CD4-positive, alpha-beta T cell treated with Interleukin-15 for 1 hour (primary cell): ENCODE data around the gene ARHGAP21.

Source experiments
- DNase-seq: peaks from one replicate; pipeline ENCODE4 v3.0.0-alpha.2; 2020

ARHGAP21 gene

DNA sequence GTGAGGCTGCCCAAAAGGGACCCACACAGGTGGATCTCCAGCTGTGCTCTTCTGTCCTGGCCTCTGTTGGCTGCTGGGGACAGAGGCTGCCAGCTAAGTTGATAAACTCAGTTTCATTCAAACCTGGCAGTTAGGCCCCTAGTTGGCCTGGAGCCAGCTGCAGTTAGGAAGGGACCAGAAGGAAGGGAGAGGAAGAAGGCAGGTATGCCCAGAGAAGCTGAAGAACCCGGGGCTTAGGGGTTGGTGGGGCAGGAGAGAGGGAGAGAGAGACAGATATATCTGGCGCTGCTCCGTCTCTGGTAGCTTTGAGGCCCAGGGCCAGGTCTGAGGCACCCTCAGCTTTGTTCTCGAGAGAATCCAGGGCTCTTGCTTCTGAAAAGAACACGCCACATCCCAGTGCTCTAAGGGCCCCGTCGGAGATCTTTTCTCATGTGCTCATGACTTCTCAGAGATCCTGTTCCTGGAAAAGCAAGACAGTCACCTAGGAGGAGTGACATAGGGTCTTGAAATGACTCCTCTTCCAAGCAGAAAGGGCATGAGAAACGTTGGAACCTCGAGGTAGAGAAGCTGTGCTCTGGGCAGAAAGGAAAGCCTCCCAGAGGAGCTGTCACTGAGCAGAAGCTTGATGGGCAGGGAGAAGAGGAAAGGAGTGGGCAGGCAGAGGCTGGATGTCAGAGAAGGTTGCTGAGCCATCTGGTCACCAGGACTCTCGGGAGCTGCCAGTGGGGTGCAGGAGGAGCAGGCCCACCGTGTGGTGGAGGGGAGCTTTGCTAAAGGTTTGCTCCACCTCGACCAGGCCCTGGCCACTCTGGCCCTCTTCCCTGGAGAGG lies 153.6 kb downstream of the ARHGAP21 start:
- no peak for DNase-seq

GRCh38 chr10:24569330-24569796 lies 154.3 kb downstream of the ARHGAP21 start:
- no peak for DNase-seq

GRCh38 chr10:24568042-24568441 lies 155.6 kb downstream of the ARHGAP21 start:
- DNase-seq, result no peak

GRCh38 chr10:24561453-24561852 lies 162.2 kb downstream of the ARHGAP21 start:
- DNase-seq, result no peak

- no peak for DNase-seq
Measured at GRCh38 chr10:24556750-24557742, 166.6 kb downstream of the ARHGAP21 start.

GRCh38 chr10:24556126-24556749 lies 167.4 kb downstream of the ARHGAP21 start:
- no peak for DNase-seq

- DNase-seq, result no peak
Measured at GRCh38 chr10:24554036-24554435, 169.7 kb downstream of the ARHGAP21 start.

DNA sequence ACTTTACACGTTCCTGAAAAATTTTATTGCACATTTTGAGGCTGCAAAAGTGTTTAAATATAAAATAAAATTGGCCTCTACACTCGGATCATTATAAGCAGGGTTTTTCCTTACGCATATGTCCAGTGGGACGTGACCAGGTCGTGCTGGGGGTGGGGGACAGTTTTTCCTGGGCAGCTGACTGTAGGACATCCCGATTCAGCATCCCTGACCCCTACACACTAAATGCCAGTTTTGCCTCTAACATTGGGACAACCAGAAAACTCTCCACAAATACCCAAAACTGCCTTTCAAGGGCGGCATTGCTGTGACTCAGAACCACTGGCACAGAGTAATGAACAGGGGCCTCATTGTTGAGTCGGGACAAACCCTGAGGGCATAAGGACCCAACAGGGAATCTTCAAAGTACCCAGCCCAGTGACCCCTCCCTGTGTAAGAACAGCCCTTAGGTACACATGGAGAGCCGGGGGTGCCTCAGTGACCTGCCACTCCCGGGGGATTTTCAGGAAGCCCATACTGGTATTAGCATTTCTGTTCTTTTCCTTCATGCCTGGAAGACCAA lies 170.6 kb downstream of the ARHGAP21 start:
- no peak for DNase-seq

DNA sequence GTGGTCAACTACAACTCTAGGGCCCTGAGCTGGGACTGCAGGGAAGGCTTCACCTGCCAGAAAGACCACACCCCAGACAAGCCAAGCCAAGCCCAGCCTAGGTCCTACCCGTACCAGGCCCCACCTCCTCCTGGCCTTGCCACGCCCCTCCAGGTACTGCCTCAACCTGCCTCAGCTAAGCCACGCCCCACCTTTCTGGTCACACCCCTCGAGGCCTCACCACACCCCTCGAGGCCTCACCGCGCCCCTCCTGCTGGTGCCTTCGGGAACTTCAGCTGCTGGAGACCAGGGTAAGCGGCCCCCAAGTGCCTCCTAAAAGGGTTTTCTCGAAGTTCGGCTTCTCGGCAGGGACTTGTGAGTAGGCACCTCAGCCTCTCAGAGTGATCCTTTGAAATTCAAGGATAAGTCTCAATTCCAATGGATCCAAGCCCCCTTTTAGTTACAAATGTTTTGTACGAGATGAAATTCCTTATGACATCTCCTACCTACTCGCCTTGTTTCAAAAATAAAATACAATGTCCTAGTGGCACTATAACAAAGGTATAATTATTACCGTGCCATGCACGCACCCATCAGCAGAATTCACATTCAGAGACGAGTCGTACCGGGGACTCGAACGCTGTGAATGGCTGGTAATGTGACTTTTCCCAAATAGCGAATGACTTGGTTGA lies 171.2 kb downstream of the ARHGAP21 start:
- DNase-seq, result no peak

DNA sequence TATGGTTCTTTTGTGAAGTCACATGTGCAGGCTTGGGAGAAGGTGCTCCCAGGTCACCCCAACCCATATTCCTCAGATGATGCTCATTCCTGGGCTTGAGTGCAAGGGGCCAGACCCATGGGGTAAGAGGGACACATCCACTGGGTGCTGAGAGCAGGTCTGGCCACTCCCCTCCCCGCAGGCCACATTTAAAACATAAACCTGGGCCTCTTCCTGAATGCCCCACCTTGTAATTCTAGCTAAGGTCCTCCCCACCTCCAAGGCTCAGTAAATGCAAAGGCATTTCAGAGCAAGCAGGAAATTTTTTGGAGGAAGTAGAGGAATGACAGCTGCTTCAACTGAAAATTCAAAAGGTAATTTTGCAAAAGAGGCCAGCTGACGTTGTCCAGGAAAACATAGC lies 172.5 kb downstream of the ARHGAP21 start:
- DNase-seq, result no peak

DNA sequence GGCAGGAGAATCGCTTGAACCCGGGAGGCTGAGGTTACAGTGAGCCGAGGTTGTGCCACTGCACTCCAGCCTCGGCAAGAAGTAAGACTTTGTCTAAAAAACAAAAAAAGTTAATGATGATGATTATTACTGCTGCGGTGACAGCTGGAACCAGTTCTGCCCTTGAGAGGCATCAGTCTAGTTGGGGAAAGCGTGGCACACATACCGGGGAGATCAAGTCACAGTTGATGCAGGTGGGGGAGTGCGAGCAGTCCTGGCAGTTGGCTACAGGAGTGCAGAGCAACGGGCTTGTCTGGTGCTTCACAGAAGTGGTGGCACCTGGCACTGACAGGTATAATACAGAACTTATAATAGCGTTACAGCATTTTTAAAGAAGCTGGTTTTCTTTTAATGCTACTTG lies 173.0 kb downstream of the ARHGAP21 start:
- no peak for DNase-seq

- no peak for DNase-seq
Measured at GRCh38 chr10:24545585-24545984, 178.1 kb downstream of the ARHGAP21 start.

DNA sequence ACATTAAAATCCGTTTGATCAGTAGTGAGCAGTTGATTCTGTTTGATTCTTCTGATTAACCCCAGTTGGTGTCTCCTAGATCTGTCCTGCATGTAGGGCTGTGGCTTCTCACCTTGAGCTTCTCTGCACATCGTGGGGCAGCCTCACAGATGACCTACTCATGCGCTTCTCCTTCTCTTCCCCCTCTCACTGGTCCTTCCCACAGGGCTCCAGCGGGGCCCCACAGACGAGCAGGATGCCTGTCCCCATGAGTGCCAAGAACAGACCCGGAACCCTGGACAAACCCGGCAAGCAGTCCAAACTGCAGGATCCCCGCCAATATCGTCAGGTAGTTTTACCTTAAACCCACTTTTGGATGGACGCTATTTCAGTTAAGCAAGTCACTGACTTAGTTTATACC lies 178.9 kb downstream of the ARHGAP21 start:
- DNase-seq, result no peak

DNA sequence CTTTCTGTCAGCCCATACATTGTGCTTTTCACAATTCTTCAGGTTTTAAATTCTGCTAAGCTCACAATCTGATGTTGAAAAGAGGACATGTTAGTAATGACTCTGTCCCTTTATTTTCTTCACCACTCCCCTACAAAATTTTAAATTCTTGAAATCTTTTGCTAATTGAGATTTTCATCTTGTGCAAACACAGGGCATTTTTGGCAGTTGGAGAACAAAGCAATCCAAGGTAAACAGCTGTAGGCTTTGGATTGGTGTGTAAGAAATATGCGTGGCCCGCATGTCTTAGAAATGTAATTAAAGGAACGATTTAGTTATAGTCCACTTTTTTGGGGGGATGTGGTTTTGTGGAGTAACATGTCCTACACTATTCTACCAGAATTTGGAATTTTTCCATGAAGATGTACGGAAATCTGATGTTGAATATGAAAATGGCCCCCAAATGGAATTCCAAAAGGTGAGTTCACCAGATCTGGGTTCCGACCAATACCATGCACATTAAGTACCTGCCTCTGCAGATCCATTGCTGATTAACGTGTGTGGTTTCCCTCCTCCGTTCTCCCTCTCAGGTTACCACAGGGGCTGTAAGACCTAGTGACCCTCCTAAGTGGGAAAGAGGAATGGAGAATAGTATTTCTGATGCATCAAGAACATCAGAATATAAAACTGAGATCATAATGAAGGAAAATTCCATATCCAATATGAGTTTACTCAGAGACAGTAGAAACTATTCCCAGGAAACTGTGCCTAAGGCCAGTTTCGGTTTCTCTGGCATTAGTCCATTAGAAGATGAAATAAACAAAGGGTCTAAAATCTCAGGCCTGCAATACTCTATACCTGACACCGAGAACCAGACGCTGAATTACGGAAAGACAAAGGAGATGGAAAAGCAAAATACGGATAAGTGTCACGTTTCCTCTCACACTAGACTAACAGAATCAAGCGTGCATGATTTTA lies 181.1 kb downstream of the ARHGAP21 start:
- DNase-seq, result no peak

DNA sequence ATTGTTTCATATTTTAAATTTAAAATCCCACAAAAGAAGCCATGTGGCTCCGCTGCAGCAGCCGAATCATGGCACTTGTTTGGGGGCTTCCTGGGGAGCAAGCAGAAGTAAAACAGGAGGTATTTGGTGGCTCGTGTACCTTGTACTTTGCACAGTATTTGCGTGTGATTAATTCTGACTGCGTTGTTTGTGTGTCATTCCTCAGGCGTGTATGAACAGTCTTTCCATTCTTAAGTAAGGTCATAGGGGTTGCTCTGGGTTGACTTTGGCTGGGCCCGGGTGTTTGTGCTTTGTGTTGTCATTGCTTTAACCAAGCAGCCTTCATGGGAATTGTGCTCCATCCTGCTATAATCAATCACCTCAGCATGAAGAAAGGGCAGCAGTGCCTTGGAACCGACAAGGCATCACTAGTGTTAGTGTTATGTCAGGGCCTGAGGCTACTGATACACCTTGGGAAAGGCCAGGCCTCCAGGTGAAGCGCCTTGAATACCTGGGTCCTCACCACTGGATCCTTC lies 182.4 kb downstream of the ARHGAP21 start:
- no peak for DNase-seq

DNA sequence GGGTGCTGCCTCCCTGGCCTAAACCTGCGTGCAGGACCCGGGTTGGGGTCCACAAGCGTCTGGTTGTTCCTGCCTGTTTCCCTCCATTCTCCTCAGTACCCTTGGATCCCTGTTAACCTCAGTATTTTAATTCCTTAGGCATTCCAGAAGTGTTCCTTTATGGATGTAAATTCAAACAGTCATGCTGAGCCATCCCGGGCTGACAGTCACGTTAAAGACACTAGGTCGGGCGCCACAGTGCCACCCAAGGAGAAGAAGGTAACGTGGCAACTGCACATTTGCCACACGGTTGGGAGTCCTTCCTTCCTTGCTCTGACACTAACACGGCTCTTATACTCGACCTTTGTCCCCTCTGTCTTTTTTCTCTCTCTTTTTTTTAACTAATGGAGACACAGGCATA lies 187.1 kb downstream of the ARHGAP21 start:
- DNase-seq, result no peak

DNA sequence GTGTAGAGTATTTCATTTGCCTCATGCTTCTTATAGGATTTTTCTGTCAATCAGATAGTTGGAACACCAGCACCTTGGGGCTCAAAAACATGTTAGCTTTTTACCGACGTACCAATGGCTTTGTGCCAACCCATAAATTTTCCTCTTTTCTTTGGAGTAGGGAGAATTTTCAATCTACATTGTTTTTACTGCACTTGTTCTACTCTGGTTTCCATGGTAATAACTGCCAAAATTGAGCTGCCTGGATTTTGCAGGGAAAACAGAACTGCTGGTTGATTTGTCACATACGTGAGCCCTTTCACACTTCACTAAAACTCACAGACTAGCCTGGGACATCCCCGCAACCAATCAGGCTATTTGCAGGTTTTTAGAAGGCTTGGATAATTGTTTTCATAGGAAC lies 189.7 kb downstream of the ARHGAP21 start:
- DNase-seq, result no peak
